GM18870 (cell line): Measurements from ENCODE around the gene AIF1.
A peak's percentile ranks its signal among the peaks of the same experiment; 100 is the strongest.
"Not testable (repeated sequence)": the region's sequence is repeated elsewhere in the genome, so short reads cannot be mapped to it uniquely, and the experiment has no call there.

Experiments used
- ATAC-seq: cut with Tn5 transposase; IDR thresholded peaks from one replicate; pipeline ENCODE4 v1.9.1; 2021; ENCODE audit warnings: moderate library complexity; ENCODE audit not compliant: unreplicated experiment

The AIF1 gene

GRCh38 chr6:31580807-31581433 lies 34.1 kb upstream of the AIF1 start:
- ATAC-seq = no peak

DNA sequence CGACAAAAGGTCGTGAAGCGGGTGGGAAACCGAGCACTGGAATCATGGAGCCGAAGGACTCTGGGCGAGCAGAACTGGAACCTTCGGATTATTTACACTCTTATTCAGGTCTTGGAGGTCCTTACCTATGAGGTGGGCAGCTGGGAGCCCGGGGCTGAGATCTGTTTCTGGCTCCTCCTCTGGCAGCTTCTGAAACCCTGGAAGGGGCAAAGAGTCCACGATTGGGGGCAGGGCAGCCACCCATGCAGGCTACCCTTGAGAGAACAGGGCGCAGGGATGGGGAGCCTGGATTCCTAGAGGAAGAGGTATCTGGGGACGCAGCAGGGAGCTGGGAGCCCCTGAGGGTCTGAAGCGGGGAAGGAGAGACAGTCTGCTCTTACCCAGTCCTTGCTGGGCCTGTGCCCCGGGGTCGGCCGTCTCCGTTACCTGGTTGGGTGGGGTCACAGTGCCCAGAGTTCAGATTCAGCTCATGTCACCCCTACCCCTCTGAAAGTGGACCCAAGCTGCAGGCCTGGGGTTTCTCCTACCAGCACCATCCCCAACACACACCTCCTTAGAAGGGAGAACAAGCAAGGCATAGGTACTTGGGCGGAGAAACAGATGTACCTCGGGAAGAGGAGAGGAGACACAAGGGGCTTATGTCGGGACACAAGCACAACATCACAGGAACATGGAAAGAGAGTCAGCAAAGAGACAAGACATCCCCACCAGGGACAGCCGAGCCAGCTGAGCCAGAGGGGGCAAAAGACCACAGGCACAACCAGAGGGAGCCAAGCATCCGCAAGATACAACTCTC lies 33.4 kb upstream of the AIF1 start:
- ATAC-seq = no peak

GRCh38 chr6:31582230-31582643 lies 32.8 kb upstream of the AIF1 start, which contains the start of gene LTB:
Gene LTB (minus strand): TSS chr6:31582424. CDS start chr6:31582417, 7 bp downstream.
- ATAC-seq = no peak

DNA sequence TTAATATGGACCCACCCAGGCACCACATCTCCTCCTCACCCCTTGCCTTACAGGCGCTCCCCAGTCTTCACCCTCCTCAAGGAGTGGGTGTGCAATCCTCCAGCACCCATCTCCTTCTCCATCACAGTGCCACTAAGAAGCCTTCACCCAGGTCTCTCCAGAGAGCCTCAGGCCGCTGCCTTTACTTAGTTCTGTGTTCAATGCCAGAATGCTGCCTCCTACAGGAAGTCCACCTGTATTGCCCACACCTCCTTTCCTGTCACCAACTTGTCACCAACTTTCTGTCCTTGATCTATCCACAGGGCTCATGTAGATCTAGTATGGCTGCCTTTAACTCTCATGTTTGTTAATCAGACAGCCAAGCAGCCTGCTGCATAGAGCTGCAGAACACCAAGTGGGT lies 29.5 kb upstream of the AIF1 start:
- no peak for ATAC-seq

DNA sequence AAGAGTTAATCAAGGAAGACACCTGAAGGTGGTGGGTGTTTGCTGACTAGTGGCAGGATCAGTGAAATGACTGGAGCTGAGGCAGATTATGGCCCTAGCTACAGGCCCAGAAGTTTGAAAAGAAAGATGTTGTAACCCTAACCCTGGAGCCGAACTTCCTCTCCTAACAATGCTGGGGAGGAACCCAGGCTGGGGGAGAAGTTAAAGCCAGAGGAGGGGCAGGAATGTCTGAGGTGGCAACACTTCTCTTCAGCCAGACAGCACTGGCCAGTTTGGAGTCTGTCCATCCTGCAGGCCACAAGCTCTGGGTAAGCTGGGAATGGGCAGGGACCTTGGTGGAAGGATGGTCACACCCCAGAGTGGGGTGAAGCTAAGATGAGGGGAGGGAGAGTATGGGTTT lies 29.0 kb upstream of the AIF1 start, which contains the start of gene LST1:
TSS of gene LST1 (plus strand) at position 270 of the 400 bp plus-strand sequence. CDS start 1,023 bp downstream, outside the sequence.
- ATAC-seq = no peak

- no peak for ATAC-seq
Observed at GRCh38 chr6:31586599-31587281, 28.3 kb upstream of the AIF1 start.

- no peak for ATAC-seq
Observed at GRCh38 chr6:31587791-31588777, 26.9 kb upstream of the AIF1 start.

GRCh38 chr6:31588871-31589650 lies 26.0 kb upstream of the AIF1 start:
- ATAC-seq = no peak

- ATAC-seq = not testable (repeated sequence)
Observed at GRCh38 chr6:31590691-31591090, 24.3 kb upstream of the AIF1 start.

- ATAC-seq = no peak
Observed at GRCh38 chr6:31592396-31592771, 22.6 kb upstream of the AIF1 start.

GRCh38 chr6:31597006-31597405 lies 18.0 kb upstream of the AIF1 start:
- ATAC-seq = no peak

- ATAC-seq = no peak
Observed at GRCh38 chr6:31607317-31607716, 7.7 kb upstream of the AIF1 start.

- no peak for ATAC-seq
Observed at GRCh38 chr6:31609519-31610406, 5.3 kb upstream of the AIF1 start.

- ATAC-seq = no peak
Observed at GRCh38 chr6:31610968-31611367, 4.1 kb upstream of the AIF1 start.

- no peak for ATAC-seq
Observed at GRCh38 chr6:31614075-31614619, 887 bp upstream of the AIF1 start.

GRCh38 chr6:31615748-31616147 lies 714 bp downstream of the AIF1 start:
- ATAC-seq = no peak

GRCh38 chr6:31617010-31617409 lies 2.0 kb downstream of the AIF1 start:
- no peak for ATAC-seq

DNA sequence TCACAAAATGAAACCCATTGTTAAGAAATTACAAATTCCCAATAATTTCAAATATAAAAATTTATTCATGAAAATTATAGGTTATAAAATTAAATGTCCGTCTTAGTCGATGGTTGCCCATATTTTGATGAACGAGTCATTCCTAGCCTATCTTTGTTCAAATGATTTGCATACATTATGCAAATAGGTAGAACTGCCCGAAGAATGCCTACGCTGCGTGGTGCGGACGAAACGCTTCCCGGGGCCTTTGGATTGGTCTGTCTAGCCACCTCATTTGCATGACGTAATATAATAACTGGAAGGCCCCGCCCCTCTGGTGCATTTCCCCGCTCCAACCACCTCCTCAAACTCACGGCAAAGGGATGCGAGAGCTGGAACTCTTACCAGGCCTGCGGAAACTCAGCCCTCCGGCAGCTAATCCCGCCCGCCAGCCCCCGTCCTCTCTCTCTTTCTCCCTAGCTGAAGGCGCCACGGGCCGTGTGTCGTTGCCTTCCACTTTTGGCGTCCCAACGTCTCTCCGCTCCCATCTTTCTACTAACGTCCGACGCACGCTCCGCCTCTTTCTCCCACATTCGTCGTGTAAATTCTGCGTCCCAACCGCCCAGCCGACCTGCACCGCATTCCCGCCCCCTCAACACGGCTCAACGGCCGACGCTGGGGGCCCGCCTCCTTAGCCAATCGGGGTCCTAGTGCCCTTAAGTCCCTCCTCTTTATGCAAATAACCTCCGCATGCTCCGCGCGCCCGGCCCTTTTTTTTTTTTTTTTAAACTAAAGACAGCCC lies 5.0 kb downstream of the AIF1 start:
- ATAC-seq = peak; percentile 84
